Activated T-cell treated with anti-CD3 and anti-CD28 coated beads for 48 hours (primary cell): ENCODE measurements around the gene ZBTB7A.

Experiments
- DNase-seq: peaks from one replicate; pipeline ENCODE4 v3.0.0-alpha.2; 2020; ENCODE audit warnings: low read depth

Gene ZBTB7A

GRCh38 chr19:4054441-4055208 is 12.1 kb downstream of the ZBTB7A start:
- DNase-seq = no peak

DNA sequence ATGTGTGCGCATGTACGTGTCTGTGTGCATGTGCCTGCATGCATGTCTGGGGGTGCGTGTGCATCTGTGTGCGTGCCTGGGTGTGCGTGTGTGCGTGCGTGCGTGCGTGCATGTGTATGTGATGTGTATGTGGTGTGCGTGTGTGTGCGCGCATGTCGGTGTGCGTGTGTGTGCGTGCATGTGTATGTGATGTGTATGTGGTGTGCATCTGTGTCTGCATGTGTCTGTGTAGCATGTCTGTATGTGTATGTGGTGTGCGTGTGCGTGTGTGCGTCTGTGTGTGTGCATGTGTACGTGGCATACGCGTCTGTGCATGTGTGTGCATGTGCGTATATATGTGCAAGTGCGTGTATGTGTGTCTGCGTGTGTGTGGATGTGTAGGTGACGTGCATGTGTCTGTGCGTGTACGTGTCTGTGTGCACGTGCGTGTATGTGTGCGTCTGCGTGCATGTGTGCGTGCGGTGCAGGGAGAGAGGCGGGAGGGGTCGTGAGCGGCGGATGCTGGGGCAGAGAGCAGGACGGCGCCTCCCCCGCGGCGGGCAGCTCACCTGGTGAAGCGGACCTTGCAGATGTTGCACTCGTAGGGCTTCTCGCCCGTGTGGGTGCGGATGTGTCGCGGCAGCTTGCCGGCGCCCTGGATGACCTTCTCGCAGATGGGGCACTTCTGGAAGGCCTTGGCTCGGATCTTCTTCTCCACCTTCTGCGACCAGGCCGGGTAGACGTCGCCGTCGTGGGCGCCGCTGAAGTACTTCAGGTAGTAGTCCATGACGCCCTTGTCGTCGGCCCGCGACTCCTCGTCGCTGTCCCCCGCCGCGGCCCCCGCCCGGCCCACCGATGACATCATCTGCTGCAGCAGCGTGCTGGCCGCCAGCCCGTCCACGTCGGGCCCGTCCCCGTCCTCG is 13.0 kb downstream of the ZBTB7A start:
- no peak for DNase-seq

DNA sequence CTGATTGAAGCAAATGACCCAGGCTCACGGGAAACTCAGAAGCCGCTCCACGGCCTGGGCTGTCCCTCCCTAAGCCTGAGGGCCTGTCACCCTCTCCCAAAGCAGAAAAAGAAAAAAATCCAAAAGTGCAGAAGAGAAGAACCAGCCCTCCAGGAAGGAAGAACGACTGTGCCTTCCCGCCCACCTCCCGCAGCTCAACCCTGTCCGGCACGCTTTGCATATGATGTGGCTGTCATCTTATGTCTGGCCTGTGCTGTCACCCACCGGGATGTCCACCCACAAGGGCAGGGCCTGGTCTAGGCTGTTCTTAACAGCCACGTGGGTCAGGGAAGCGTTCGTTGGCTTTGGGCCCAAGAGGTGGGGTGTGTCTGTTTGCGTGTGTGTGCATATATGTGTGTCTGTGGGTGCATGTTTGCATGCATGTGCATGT is 13.7 kb downstream of the ZBTB7A start:
- no peak for DNase-seq

GRCh38 chr19:4052114-4052992 is 14.3 kb downstream of the ZBTB7A start:
- DNase-seq = no peak

- DNase-seq = no peak
Measured at GRCh38 chr19:4051175-4052101, 15.3 kb downstream of the ZBTB7A start.

DNA sequence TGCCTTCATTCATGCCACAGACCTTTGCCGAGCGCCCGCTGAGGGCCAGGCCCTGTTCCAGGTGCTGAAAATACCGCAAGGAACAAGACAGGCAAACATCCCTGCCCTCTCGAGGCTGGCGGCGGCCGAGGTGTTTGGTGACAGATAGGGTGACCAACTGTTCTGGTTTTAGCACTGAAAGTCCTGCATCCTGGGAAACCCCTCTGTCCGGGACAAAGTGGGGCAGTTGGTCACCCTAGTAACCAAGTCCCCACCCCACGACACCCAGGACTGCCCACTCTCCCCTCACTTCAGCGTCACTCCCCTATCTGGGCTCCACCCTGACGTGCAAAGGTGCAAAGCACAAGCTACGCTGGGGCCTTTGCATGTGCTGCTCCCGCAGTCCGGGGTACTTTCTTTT is 17.3 kb downstream of the ZBTB7A start:
- DNase-seq = no peak

DNA sequence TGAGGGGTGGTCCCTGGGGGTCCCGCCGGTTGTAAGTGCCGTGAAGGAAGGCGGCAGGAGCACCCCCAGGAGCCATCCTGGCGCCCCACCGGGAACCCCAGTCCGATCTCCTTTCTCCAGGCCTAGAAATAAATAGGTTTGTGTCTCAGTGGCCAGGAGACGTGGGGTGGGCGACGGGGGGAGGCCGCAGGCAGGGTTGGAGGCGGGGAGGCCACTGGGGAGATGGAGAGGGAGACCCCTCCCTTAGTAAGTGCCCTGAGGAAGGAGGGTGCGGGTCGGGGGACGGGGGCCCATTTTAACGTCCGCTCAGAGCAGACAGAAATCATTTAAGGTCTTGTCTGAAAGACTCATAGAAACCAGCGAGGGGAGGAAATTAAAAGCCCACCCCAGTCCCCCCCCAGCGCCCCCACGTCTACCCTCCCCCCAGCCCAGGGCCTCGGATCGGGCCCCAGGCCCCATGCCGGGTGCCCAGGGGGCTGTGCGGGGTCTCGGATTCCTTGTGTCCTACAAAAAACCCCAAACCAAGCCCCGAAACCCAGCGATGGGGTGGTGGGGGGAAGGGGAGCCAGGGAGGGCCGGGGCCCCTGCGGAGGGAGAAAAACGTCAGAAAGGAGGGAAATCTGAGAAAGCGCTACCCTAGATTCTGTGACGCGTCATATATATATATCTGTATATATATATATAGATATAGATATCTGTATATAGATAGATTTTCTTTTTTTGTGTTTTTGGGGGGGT is 19.6 kb downstream of the ZBTB7A start:
- no peak for DNase-seq

DNA sequence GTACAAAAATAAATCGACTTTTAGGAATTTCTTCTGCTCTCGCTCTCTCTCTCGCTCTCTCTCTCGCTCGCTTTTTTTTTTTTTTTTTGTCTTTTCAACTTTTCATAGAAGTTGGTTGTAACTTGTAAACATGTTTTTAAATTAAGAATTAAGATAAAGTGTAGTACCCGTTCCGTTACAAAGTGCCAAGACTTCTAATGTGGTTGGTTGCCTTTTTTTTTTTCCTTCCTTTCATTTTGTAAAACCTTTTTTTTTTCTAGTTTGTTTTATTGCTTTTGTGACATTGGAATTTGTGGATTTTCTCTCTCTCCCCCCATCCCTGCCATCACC is 20.4 kb downstream of the ZBTB7A start:
- no peak for DNase-seq

- DNase-seq = no peak
Measured at GRCh38 chr19:4045597-4046361, 20.9 kb downstream of the ZBTB7A start.

- no peak for DNase-seq
Measured at GRCh38 chr19:4044990-4045465, 21.7 kb downstream of the ZBTB7A start.

- DNase-seq = no peak
Measured at GRCh38 chr19:4043966-4044715, 22.6 kb downstream of the ZBTB7A start.

DNA sequence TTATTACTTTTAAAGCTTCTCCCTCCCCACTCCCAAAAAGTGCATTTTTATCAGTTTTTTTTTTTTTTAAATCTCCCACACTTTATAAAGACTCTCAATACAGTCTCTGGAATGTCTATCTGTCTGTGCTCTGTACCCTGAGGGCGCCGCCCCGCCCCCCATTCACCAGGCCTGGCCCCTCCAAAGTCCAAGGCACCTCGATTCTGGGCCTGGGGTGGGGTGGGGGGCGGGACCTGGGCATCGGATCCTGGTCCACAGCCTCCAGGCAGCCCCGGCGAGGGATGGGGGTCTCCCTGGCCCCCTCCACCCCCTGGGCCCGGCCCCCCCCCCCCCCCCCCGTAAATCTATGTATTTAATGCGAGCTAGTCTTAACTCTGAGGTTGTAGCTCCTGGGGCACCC is 23.3 kb downstream of the ZBTB7A start:
- no peak for DNase-seq

DNA sequence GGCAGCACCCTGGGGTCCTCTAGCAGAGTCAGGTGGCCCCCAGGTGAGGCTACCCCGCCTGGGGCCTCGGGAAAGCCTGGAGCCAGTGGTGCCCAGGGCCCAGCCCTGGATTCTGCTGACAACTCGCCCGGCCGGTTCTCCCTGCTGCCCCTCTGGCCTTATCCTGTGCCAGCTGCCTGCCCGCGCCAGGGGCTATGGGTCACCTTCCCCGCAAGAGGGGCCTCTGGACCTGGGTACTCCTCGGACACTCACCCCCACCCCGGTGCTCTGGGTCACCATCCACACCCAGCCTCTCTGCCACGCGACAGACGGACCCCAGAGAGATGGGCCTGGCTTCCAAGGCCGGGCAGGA is 24.0 kb downstream of the ZBTB7A start:
- DNase-seq = no peak

- DNase-seq = no peak
Measured at GRCh38 chr19:4042064-4042730, 24.5 kb downstream of the ZBTB7A start.

DNA sequence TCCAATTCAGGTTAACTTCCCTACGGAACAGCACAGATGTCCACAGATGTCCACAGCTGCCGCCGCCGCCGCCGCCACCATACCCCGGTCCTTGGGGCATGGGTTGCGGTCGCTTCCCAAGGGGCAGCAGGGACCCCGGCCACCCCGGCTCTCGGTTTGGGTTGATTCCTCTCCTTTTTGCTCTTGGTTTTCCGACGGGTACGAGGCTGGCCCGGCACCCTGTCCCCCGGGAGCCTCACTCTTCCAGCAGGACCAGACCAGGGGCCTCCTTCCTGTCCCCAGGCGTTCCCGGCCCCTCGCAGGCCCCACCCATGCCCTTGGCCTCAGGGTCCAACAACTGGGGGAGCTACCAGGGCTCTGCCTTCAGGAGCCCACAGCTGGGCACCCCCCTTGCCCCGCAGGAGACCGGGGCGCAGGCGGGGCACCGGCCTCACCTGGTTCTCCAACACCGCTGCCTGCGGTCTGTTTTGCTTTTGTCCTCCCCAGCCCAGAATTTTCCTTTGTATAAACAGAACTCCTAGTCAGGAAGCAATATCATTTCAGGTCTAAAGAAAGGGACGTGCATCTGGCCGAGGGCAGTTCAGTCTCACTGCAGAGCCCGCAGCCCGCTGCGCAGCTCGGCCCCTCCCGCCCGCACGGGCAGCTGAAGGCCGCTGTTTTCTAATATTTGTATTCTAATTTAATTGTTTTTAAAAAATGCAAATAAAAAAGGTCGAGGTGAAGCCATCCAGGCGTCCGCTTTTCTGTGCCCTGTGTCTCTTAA is 27.9 kb downstream of the ZBTB7A start:
- DNase-seq = no peak

- no peak for DNase-seq
Measured at GRCh38 chr19:4038057-4038456, 28.6 kb downstream of the ZBTB7A start.

GRCh38 chr19:4037301-4037949 is 29.3 kb downstream of the ZBTB7A start:
- DNase-seq = no peak
